NCI-H774 (cell line): ENCODE results near the gene ADAMTS3.

Experiments
- DNase-seq: peaks from one replicate; lab custom pipeline; 2025; lab: John Stamatoyannopoulos, UW

The ADAMTS3 gene

DNA sequence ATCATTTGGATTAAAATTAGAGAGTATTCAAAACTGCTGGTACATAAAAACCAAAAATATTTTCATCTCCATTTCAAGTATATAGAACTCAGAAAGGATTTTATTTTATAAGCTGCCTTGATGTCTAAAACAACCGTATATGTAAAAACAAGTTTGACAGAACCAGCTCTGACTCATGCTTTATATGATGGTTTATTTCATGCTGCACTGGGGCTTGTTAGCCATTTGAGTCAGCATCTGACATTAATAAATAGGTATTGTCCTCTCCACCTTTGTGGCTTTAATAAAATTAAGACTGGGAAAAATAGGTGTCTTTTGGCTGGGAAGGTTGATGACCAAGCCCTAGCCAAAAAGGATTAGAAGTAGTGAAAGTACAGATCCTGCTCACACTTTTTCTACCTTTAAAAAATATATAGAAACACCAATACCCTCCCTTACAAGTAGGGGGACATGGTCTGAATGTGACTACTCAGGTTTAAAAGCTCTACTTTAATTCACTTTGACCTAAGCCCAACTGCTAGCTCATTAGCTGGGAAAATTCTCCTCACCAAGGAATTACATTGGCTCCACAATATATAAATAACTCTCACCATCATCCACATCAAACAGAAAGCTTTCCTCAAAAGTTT, 228.1 kb downstream of the ADAMTS3 start:
- DNase-seq = no peak

GRCh38 chr4:72338060-72338459, 231.0 kb downstream of the ADAMTS3 start:
- no peak for DNase-seq

- DNase-seq = no peak
Observed at GRCh38 chr4:72330381-72330780, 238.6 kb downstream of the ADAMTS3 start.

- DNase-seq = peak; percentile 9
Observed at GRCh38 chr4:72326692-72327632, 242.1 kb downstream of the ADAMTS3 start.

- no peak for DNase-seq
Observed at GRCh38 chr4:72325215-72325614, 243.8 kb downstream of the ADAMTS3 start.

DNA sequence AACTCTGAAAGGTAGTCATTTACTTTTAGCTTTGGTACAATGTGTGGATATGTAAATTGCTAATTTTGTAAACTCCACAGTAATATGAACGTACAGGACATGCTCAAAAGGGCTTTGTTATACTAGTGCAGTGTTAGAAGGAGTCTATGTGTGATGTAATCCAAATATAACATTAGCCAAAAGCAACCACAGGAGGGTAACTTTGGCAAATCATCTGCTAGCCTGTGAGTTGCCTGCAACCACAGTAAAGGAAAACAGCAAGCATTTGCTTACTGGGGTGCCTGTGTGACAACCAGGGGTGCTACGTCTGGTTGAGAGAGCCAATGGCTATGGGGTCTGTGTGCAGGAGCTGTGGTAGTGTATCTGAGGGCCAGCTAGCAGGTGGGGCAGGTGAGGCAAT, 245.8 kb downstream of the ADAMTS3 start:
- DNase-seq = no peak

GRCh38 chr4:72320223-72320948, 248.6 kb downstream of the ADAMTS3 start:
- DNase-seq = no peak

DNA sequence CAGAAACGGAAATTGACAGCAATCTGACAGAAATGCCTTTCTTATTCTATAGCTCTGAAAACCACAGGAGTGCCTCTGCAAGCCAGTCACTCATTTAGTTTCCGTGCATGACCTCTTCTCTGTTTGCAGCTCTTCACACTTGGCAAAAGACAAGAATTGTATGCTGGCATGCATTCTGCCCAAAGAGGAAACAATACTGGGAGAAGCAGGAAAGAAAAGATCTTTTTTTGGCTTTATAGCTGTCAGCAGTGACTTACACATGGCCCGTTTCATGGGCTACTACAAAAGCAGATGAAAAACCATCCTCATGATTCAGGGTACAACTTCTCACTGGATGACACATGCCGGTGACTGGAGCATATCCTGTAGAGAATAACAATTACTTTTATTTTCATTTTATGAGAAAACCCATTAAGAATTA, 249.4 kb downstream of the ADAMTS3 start:
- no peak for DNase-seq

- no peak for DNase-seq
Observed at GRCh38 chr4:72318421-72319170, 250.4 kb downstream of the ADAMTS3 start.

DNA sequence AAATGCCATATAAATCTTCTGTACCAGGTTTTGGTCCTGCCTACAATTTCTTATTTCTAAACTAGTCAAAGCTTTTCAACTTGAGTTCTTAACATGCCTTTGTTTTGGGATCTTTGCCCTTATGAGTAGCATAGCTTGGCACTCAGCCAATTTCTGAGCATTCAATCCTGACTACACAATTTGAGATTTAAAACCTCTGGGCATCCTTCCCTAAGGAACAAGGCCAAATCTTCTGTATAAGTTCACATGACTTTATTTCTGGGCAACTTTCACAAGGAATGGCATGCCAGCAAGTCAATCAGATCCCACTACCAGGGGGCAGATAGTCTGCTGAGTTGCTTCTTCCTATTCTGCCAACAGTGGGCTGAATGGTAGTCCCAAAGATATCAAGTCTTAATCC, 254.2 kb downstream of the ADAMTS3 start:
- no peak for DNase-seq

DNA sequence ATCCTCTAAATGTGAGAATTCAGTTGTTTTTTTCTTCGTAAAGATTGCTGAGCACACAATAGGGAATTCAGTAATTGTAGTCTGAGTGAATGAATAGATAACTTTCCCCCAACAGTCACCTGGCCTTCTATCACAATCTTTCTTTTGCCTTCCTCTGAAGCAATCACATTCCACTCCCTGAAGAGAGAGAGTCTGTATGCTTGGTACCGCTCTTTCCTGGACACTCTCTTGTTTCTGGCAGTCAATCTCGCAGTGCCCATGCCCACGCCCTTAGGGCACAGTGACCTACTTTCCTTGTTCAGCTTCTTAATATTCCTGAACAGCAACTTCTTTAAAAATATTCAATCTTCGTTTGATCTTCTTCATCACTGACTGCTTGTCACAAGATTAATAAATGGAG, 255.9 kb downstream of the ADAMTS3 start:
- DNase-seq = no peak

GRCh38 chr4:72312032-72312650, 256.9 kb downstream of the ADAMTS3 start:
- DNase-seq = no peak

GRCh38 chr4:72311291-72311690, 257.7 kb downstream of the ADAMTS3 start:
- no peak for DNase-seq

DNA sequence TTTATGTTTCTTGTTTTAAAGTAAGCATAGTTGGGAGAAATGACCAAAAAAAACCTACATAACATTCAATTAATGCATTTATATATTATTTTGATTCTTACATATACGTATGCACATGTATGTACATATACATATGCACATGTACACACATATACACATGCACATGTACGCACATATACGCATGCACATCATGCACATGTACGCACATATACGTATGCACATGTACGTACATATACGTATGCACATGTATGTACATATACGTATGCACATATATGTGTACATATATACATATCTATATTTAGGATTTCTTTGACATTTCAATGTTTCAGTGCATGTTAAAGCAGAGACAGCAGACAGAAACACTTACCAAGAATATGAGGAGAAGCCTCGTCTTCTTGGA, 263.4 kb downstream of the ADAMTS3 start:
- no peak for DNase-seq

GRCh38 chr4:72305080-72305479, 263.9 kb downstream of the ADAMTS3 start:
- no peak for DNase-seq

DNA sequence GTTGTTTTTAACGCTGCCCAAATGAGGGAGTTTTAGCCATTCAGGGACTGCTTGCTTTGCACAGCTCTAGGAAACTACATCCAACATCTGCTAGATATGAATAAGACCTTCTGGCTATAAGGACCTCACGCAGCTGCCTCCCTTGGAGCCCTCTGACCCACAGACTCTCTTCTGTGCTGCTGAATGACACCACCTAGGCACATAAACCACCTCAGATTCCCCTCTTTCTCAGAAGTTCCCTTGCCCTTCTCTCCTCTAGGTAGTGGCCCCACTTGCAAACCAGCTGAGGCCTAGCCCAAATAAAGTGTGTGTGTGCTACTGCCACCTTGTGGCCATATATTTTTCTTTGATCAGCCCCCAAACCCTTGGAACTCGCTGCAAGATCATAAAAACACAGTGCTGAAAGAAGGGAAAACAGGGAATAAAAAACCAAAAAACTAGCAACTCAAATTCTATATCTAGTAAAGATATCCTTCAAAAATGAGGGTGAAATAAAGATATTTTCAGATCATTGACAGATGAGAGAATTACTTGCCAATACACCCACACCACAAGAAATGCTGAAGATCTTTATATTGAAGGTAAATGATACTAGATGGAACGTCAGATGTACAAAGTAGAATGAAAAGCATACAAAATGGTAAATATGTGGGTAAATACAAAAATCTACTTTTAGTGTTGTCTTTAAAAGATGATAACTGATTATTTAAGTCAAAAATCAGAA, 265.9 kb downstream of the ADAMTS3 start:
- peak; percentile 10 for DNase-seq

DNA sequence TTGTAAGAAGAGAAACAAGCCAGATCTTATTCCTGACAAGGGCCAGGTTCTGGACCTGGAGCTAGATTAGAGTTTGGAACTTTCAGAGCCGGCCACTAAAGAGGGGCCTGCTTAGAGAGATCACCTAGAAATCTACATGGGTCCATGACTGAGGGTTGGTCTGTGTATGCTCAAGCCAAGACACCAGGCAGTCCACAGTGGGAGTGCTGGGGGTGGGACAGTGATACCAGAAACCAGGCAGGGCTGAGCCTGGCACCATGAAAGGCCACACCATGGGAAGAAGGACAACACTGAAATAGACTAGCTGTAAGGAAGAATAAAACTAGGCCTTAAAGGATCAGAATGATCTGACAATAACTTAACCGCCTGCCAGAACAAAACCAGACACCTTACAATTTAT, 267.3 kb downstream of the ADAMTS3 start:
- DNase-seq = no peak

- DNase-seq = no peak
Observed at GRCh38 chr4:72300126-72300525, 268.9 kb downstream of the ADAMTS3 start.

GRCh38 chr4:72295966-72296557, 273.0 kb downstream of the ADAMTS3 start:
- peak; percentile 12 for DNase-seq

- DNase-seq = no peak
Observed at GRCh38 chr4:72290737-72291136, 278.3 kb downstream of the ADAMTS3 start.
